Spleen (tissue), 11 donors: ENCODE data around the gene LRRTM4. TPM values are rescaled to one million over a fixed set of nuclear protein-coding genes. Genes with fewer than 3 reads are reported as not detected.

Experiments used
- DNase-seq: peaks from one replicate; pipeline ENCODE4 v3.0.0-alpha.2; 2020
- H3K27ac ChIP-seq, 8 donors: fragments of 200-600 bp; sonication (generic) in 7 of 8; 1 replicate in 4 of 8; 2 replicates in 4 of 8; pipeline versions ENCODE4 v1.5.0 to v1.8.0; 2016 to 2021; ENCODE audit warnings: inconsistent platforms in 4 of 8, mild to moderate bottlenecking in 4 of 8, moderate library complexity in 1 of 8
- H3K27me3 ChIP-seq, 7 donors: fragments of 200-600 bp; sonication (generic) in 6 of 7; replicated peaks in 1 of 7; 1 replicate in 4 of 7; 2 replicates in 3 of 7; pipeline versions ENCODE4 v1.5.0 to v1.8.0; 2016 to 2021; ENCODE audit warnings: inconsistent platforms in 3 of 7, mild to moderate bottlenecking in 1 of 7
- H3K36me3 ChIP-seq, 6 donors: fragments of 200-600 bp; sonication (generic) in 5 of 6; 1 replicate in 4 of 6; 2 replicates in 2 of 6; pipeline versions ENCODE4 v1.5.0 to v1.8.0; 2016 to 2021; ENCODE audit warnings: inconsistent platforms in 2 of 6
- H3K4me1 ChIP-seq, 6 donors: fragments of 200-600 bp; sonication (generic) in 5 of 6; 1 replicate in 3 of 6; 2 replicates in 3 of 6; pipeline versions ENCODE4 v1.5.0 to v1.8.0; 2016 to 2021; ENCODE audit warnings: inconsistent platforms in 3 of 6
- H3K4me3 ChIP-seq, 8 donors: fragments of 200-600 bp; sonication (generic) in 7 of 8; 1 replicate in 4 of 8; 2 replicates in 4 of 8; pipeline versions ENCODE4 v1.5.0 to v1.8.0; 2016 to 2021; ENCODE audit warnings: inconsistent platforms in 4 of 8, mild to moderate bottlenecking in 4 of 8, moderate library complexity in 2 of 8
- H3K9me3 ChIP-seq, 8 donors: fragments of 200-600 bp; sonication (generic) in 7 of 8; 1 replicate in 4 of 8; 2 replicates in 4 of 8; pipeline versions ENCODE4 v1.5.0 to v1.8.0; 2016 to 2021; ENCODE audit warnings: inconsistent platforms in 4 of 8
- POLR2A ChIP-seq, 3 donors: fragments of 450-650 bp; IDR thresholded peaks; one replicate each; pipeline ENCODE4 v1.5.1; 2017; ENCODE audit warnings: antibody characterized with exemption in 3 of 3, mild to moderate bottlenecking in 1 of 3
- POLR2AphosphoS5 ChIP-seq, 3 donors: sonication (generic); formaldehyde crosslinking; IDR thresholded peaks; one replicate each; pipeline ENCODE4 v1.5.1; 2017; ENCODE audit warnings: antibody characterized with exemption in 3 of 3
- WGBS, 5 donors: extraction: QIAGEN DNeasy Blood & Tissue Kit in 3 of 5; methylation state at CpG; one replicate each; pipeline versions ENCODE4 v1.1.5 to v1.1.7; 2013 to 2018; 5-methylcytosine and 5-hydroxymethylcytosine counted together
- intact Hi-C: fragments of 100-400 bp; cut with DNase I; formaldehyde crosslinking; loops from one replicate; pipeline ENCODE4 v1.15.0; 2023; ENCODE audit warnings: low total_unique reads
- polyA plus RNA-seq, 3 donors: library from polyadenylated mRNA; stranded (reverse); fragments of 200-250 nt; gene quantifications; one replicate each; pipeline ENCODE4 v1.2.1, GENCODE V29; 2013
- total RNA-seq, 7 donors: library from RNA; depleted of rRNA in 3 of 7; stranded (reverse); fragments of >200 nt in 3 of 7; fragmentation: NEBNext Ultra II Directional in 4 of 7; extraction: Animal tissue kit (Norgen Biotek cat#: 25700) in 4 of 7; gene quantifications; one replicate each; pipeline versions ENCODE4 v1.1.0 to v1.2.1, GENCODE V29; 2016 to 2021
- TF ChIP-seq, protein P1 (sequence below), 11 experiments: fragments of 200-600 bp in 7 of 11; fragments of 450-650 bp in 4 of 11; sonication (generic) in 4 of 11; IDR thresholded peaks in 8 of 11; conservative IDR thresholded peaks in 3 of 11; 1 replicate in 7 of 11; 2 replicates in 4 of 11; pipeline versions ENCODE4 v1.4.0 to v1.8.0; 2016 to 2021; ENCODE audit warnings: antibody characterized with exemption in 11 of 11, inconsistent platforms in 4 of 11, mild to moderate bottlenecking in 1 of 11
- donor health status: healthy with polysubstance abuse.
- donor health status: DM: no; HTN: no; CAD: no; lungs with moderate emphysema.
- donor health status: DM: no; HTN: no; CAD: no.
- donor health status: Bipolar disorder and iron deficiency.
- donor health status: healthy.
- donor health status: DM: no; HTN: no; CAD: no.
- donor health status: DM: yes; HTN: yes; CAD: no.

The LRRTM4 gene
- total and polyA plus RNA-seq, 10 donors, result 0.03 to 0.33 (median 0.14) TPM; not detected in 5

DNA sequence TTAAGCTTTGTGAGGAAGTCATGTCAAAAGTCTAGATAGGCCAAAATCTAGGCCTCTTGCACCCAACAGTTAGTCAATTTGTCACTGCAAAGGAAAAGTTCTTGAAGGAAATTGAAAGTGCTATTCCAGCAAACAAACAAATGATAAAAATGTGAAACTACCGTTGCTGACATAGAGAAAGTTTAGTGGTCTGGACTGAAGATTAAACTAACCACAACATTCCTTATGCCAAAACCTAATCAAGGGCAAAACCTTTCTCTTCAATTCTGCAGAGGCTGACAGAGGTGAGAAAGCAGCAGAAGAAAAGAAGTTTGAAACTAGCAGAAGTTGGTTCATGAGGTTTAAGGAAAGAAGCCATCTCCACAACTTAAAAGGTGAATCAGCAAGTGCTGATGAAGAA is 44.0 kb upstream of the LRRTM4 start:
- no peaks in the 10 kb centered on the region for H3K36me3 ChIP-seq
- H3K9me3 ChIP-seq, result peaks cover 0 to 7% (median 0%) of the 10 kb centered on the region in 8 donors
- no peak for DNase-seq
- no peaks in the 10 kb centered on the region for H3K4me1 ChIP-seq
- WGBS, 5 donors, result 40 to 55% (median 50%) methylated on average over 1 of the region's 1 CpG
- no peaks in the 10 kb centered on the region for H3K27me3 ChIP-seq
- intact Hi-C loops, result no loop called here
- no peak overlapping the region for H3K4me3 ChIP-seq
- H3K27ac ChIP-seq, result no peak overlapping the region
- TF ChIP-seq POLR2AphosphoS5 (IDR thresholded peaks at IDR 0.05), result no peak
- no peak for TF ChIP-seq POLR2A (IDR thresholded peaks at IDR 0.05)
- TF ChIP-seq, protein P1, sequence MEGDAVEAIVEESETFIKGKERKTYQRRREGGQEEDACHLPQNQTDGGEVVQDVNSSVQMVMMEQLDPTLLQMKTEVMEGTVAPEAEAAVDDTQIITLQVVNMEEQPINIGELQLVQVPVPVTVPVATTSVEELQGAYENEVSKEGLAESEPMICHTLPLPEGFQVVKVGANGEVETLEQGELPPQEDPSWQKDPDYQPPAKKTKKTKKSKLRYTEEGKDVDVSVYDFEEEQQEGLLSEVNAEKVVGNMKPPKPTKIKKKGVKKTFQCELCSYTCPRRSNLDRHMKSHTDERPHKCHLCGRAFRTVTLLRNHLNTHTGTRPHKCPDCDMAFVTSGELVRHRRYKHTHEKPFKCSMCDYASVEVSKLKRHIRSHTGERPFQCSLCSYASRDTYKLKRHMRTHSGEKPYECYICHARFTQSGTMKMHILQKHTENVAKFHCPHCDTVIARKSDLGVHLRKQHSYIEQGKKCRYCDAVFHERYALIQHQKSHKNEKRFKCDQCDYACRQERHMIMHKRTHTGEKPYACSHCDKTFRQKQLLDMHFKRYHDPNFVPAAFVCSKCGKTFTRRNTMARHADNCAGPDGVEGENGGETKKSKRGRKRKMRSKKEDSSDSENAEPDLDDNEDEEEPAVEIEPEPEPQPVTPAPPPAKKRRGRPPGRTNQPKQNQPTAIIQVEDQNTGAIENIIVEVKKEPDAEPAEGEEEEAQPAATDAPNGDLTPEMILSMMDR (IDR thresholded peaks at IDR 0.05 in 8 of 11, conservative IDR thresholded peaks at IDR 0.05 in 3 of 11), result no peak

DNA sequence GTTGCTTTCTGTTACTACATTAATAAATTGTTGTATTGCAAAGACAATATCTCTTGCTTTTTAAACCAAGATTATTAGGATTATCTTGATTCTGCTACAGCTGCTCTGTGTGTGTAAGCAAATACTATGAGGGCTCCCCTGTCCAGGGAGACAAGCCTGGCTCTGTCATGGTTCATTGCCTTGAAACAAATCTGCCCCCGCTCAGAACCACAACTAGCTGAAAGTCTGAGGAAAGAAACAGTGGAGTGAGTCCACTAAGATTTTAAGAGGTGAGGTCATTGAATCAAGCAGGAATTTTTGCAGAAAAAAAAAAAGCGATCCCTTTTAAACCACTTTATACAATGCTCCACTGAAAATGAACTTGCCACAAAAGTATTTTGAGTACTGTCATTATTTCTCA is 30.8 kb upstream of the LRRTM4 start:
- Histone ChIP-seq H3K4me3 (no peak overlapping the region), H3K9me3 (peaks cover 0 to 24% (median 14%) of the 10 kb centered on the region in 8 donors), H3K27me3 (no peaks in the 10 kb centered on the region), H3K27ac (no peak overlapping the region), H3K4me1 (no peaks in the 10 kb centered on the region), H3K36me3 (no peaks in the 10 kb centered on the region)
- intact Hi-C loops, result no loop called here
- WGBS, 5 donors, result 85 to 96% (median 89%) methylated on average over 2 of the region's 2 CpGs
- TF ChIP-seq POLR2AphosphoS5 (IDR thresholded peaks at IDR 0.05), result no peak
- TF ChIP-seq POLR2A (IDR thresholded peaks at IDR 0.05), result no peak
- TF ChIP-seq, protein P1 (IDR thresholded peaks at IDR 0.05 in 8 of 11, conservative IDR thresholded peaks at IDR 0.05 in 3 of 11), result no peak
- DNase-seq, result no peak

DNA sequence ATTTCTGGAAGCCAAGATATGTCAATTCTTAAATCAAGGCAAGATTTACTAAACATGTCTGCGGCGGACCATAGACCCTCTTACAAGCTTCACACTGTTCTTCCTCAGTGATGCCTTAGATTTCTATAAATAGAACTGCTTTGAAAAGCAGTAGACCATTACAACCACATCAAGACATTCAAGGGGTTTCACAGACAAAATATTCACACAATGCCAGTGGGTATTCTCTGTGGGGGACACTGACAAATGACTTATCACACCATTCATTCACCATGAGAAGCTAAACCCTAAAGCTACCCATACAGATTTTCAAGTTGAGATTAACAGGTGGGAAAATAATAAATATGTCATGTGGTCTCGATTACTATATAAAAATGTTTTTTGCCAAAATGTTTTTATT is 15.9 kb upstream of the LRRTM4 start:
- intact Hi-C loops, result no loop called here
- no peak overlapping the region for H3K27ac ChIP-seq
- WGBS, 5 donors, result 81 to 95% (median 91%) methylated on average over 3 of the region's 3 CpGs

GRCh38 chr2:77522888-77523287 is 712 bp upstream of the LRRTM4 start:
- H3K4me1 ChIP-seq, result no peaks in the 10 kb centered on the region
- TF ChIP-seq POLR2A (IDR thresholded peaks at IDR 0.05), result no peak
- TF ChIP-seq, protein P1 (IDR thresholded peaks at IDR 0.05 in 8 of 11, conservative IDR thresholded peaks at IDR 0.05 in 3 of 11), result no peak
- TF ChIP-seq POLR2AphosphoS5 (IDR thresholded peaks at IDR 0.05), result no peak
- 59 to 73% (median 64%) methylated on average over 1 of the region's 1 CpG for WGBS, 5 donors
- H3K27me3 ChIP-seq, result no peaks in the 10 kb centered on the region
- no peak for DNase-seq
- no peak overlapping the region for H3K27ac ChIP-seq
- no peak overlapping the region for H3K4me3 ChIP-seq
- peaks cover 0 to 5% (median 0%) of the 10 kb centered on the region in 8 donors for H3K9me3 ChIP-seq
- no peaks in the 10 kb centered on the region for H3K36me3 ChIP-seq
- intact Hi-C loops, result no loop called here

More for the DNA sequence above, 15.9 kb upstream of the LRRTM4 start:
- Histone ChIP-seq H3K9me3 (peaks cover 0 to 37% (median 22%) of the 10 kb centered on the region in 8 donors), H3K4me3 (no peak overlapping the region), H3K27me3 (no peaks in the 10 kb centered on the region), H3K4me1 (no peaks in the 10 kb centered on the region), H3K36me3 (no peaks in the 10 kb centered on the region)
- no peak for DNase-seq
- TF ChIP-seq POLR2A (IDR thresholded peaks at IDR 0.05) (no peak), POLR2AphosphoS5 (IDR thresholded peaks at IDR 0.05) (no peak)
- TF ChIP-seq, protein P1 (IDR thresholded peaks at IDR 0.05 in 8 of 11, conservative IDR thresholded peaks at IDR 0.05 in 3 of 11), result no peak
